Measurements from ENCODE around the gene MEA1.

The MEA1 gene

DNA sequence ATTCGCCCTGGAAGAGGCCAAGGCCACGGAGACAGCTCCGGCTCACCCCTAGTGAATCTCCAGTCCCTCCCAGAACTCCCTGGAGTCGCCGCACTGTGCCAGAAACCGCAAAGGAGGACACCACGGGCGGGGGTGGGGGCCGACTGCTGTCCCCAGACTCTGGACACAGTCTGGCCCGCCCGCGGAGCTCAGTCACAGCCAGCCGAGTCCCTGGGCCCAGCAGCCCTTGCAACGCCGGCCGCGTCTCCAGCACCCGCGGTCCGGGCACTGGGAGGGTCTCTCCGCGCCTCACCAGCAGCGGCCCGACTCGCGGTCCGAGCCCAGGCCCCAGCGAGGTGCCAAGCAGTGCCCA, 35.3 kb downstream of the MEA1 start:
- no peak for DNase-seq (ENCODE audit: extremely low read depth, low read depth)
- TF ChIP-seq, protein P1, sequence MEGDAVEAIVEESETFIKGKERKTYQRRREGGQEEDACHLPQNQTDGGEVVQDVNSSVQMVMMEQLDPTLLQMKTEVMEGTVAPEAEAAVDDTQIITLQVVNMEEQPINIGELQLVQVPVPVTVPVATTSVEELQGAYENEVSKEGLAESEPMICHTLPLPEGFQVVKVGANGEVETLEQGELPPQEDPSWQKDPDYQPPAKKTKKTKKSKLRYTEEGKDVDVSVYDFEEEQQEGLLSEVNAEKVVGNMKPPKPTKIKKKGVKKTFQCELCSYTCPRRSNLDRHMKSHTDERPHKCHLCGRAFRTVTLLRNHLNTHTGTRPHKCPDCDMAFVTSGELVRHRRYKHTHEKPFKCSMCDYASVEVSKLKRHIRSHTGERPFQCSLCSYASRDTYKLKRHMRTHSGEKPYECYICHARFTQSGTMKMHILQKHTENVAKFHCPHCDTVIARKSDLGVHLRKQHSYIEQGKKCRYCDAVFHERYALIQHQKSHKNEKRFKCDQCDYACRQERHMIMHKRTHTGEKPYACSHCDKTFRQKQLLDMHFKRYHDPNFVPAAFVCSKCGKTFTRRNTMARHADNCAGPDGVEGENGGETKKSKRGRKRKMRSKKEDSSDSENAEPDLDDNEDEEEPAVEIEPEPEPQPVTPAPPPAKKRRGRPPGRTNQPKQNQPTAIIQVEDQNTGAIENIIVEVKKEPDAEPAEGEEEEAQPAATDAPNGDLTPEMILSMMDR (IDR thresholded peaks at IDR 0.05; ENCODE audit: low read depth, low read length), result no peak

DNA sequence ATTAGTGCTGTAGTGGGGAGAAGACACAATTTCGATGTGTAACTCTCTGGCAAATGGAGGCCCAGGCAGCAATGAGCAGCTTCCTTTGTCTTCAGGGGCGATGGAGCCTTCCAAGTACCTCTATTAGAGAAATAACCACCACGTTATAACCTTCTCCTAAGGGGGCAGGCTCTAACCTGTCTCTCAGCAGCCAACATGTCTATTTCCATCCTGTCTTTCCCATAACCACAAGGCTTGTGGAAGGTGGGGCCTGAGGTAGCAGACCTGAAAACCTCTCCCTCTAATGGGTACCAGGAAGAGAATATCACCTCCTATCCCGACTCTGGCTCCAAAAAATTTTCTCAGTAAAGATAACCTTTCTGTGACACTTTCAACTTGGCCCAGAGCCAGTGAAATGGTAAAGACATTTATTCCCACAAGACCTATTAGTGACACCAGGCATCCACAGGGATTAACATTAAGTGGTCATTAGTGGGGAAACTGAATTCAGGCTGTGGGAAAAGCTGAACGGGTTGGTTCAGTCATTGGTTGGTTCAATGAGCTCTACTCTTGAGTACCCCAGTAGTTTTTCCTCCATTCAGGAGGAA, 38.7 kb downstream of the MEA1 start:
- DNase-seq (ENCODE audit: extremely low read depth, low read depth), result no peak
- TF ChIP-seq, protein P1 (IDR thresholded peaks at IDR 0.05; ENCODE audit: low read depth, low read length), result no peak

DNA sequence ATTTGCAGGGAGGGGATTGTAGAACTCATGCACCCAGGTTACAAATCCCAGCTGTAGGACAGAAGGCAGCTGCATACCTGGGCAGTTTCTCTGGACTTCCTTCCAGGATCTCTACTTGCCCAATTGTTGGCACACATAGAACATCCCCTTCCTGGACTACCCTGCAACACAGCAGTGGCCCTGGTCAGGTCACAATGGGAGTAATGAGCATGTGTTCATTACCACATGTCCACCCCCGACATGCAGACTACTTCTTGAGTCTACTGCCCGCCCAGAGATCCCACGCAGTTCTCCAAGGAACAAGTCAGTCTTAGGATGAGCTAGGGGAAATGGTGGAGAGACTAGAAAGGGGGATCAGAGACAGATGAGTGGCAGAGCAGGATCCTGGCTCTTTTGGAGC, 39.8 kb downstream of the MEA1 start:
- TF ChIP-seq, protein P1 (IDR thresholded peaks at IDR 0.05; ENCODE audit: low read depth, low read length), result no peak
- no peak for DNase-seq (ENCODE audit: extremely low read depth, low read depth)

DNA sequence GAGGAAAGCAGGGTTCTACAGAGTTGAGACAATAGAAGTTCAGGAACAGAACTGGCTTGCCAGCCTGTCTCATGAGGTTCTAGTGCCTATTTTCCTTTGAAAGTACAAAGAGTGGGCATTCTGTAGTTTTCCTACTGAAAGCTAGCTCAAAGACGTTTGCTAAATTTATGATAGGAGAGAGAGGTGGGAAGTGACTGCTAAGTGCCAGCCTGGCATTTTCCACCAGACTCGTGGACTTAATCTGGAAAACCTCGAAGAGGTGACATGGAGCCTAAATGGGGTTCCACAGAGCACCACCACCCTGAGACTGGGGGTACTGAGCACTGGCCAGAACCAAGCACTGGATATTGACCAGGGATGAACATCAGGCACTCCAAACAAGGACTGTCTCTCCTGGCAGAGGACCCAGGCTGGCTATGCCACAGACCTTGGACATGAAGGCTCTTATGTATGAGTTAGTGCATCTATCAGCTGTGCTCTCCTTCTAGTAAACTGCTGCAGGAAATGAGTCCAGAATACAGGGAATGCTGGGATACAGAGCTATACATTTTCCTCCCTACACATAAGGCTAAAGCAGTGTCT, 41.9 kb downstream of the MEA1 start:
- TF ChIP-seq, protein P1 (IDR thresholded peaks at IDR 0.05; ENCODE audit: low read depth, low read length), result no peak
- DNase-seq (ENCODE audit: extremely low read depth, low read depth), result no peak

DNA sequence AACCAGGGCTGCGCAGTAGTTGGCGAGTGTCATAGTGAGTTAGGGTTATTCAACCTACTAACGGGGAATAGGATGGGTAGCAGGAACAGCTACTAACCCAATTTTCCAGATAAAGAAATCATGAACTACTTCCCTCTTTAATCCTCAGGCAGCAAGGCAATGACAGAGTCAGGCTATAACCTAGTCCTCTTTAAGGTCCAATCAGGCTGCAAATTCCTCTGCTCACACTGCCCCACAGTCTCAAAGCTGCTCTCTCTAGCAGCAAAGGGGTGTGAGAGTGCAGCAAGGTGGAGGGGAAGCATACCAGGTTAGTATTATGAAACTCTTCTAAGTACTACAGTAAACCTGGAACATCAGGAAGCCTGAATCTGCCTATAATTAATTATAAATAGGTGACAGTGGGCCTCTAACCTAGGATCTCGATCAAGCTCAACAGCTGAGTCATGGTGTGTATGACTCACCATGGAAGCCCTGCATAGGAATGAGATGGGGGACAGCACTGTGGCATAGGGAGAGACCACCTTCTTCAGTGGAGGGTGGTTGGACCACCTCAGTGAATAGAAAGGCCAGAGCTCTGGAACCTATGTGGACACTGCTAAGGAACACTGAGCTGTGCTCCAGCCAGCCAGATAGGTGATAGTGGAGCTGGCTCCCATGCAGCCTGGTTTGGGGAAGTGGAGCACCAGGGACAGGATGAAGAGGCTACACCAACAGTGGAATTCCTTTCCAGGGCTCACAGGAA, 42.7 kb downstream of the MEA1 start:
- DNase-seq (ENCODE audit: extremely low read depth, low read depth), result no peak
- TF ChIP-seq, protein P1 (IDR thresholded peaks at IDR 0.05; ENCODE audit: low read depth, low read length), result no peak

DNA sequence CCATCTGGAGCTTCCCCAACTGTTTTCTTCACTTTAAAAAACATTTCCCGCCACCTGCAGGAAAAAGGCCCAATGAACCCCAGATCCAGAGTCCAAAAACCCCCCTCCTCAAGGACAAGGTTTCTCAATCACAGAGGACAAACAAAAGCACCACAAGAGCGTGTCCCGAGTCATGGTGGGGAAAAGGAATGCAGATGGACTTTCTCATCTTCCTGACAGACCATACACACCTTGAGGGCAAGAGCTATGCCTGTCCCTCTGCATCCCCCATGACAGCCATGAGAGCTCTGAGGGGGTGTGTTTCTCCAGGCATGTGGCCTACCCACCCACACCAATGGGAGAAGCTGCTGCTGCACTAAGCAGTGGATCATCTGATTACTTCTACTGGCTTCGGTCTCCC, 43.8 kb downstream of the MEA1 start:
- TF ChIP-seq, protein P1 (IDR thresholded peaks at IDR 0.05; ENCODE audit: low read depth, low read length), result no peak
- no peak for DNase-seq (ENCODE audit: extremely low read depth, low read depth)

DNA sequence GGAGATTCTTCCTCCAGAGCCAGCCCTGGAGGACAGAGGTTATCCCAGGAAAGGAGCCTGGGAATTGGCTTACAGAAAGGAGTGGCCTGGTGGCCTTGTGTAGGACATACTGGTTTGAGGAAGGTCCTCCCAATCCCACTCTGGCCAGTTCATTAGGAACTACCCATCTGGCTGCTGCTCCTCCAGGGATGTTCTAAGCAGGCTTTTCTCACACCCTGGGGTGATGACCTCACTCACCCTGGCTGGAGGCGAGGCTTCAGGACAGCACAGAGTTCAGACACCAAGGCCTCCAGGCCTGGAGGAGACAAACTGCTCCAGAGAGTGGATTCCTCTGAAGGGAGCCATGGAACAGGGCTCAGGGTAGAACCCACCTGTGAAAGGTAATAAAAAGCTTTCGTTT, 44.3 kb downstream of the MEA1 start:
- no peak for DNase-seq (ENCODE audit: extremely low read depth, low read depth)
- TF ChIP-seq, protein P1 (IDR thresholded peaks at IDR 0.05; ENCODE audit: low read depth, low read length), result no peak

Data from AG09319 (cell line).